ENCODE results near the gene CDK5.

DNA sequence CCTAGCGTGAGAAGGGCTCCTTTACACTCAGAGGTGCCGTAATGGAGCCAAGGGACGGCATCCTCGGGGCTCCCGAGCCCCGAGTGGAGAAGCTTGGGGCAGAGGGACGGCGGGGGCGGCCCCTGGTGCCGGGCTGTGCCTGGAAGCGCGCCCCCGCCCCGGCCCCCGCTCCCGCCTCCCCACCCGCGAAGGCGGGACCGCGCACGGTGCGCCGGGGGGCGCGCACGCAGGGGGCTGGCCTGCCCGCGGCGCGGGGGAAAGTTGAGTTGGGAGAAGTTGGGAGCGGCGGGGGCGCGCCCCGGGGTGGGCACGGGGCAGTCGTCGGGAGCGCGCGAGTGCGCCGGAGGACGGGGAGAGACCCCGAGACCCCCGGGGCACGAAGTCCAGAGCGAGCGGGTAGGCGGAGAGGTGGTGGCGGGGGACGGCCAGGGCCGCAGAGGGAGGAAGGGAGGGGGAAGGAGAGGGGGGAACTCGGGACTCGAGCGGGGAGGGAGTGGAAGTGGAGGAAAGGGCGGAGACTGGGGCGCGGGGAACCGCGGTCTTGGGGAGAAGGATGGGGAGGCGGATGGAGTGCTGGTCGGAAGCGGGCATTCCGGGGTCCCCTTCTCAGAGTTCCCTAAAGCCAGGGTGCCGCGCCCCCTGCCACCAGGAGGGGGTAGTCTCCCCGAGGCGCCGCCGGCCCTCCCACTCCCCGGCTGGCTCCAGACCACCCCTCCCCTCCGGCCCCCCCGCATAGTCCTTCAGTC is 1.8 kb upstream of the CDK5 start, which contains the start of gene SLC4A2:
- TF ChIP-seq, protein P1, sequence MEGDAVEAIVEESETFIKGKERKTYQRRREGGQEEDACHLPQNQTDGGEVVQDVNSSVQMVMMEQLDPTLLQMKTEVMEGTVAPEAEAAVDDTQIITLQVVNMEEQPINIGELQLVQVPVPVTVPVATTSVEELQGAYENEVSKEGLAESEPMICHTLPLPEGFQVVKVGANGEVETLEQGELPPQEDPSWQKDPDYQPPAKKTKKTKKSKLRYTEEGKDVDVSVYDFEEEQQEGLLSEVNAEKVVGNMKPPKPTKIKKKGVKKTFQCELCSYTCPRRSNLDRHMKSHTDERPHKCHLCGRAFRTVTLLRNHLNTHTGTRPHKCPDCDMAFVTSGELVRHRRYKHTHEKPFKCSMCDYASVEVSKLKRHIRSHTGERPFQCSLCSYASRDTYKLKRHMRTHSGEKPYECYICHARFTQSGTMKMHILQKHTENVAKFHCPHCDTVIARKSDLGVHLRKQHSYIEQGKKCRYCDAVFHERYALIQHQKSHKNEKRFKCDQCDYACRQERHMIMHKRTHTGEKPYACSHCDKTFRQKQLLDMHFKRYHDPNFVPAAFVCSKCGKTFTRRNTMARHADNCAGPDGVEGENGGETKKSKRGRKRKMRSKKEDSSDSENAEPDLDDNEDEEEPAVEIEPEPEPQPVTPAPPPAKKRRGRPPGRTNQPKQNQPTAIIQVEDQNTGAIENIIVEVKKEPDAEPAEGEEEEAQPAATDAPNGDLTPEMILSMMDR (IDR thresholded peaks at IDR 0.05; ENCODE audit: insufficient read depth, low read depth, low read length) = no peak
- no peak for TF ChIP-seq EZH2 (IDR thresholded peaks at IDR 0.05; ENCODE audit: insufficient read depth, low read length)
